Muscle of leg (tissue), 11 donors: ENCODE results near the gene MEGF11. TPM values are rescaled to one million over a fixed set of nuclear protein-coding genes. Genes with fewer than 3 reads are reported as not detected.

Experiments
- DNase-seq: peaks from one replicate; pipeline ENCODE4 v3.0.0; 2013
- H3K27ac ChIP-seq: one replicate; pipeline ENCODE4 v1.5.1; 2013; ENCODE audit warnings: mild to moderate bottlenecking, low read length, control low read depth
- H3K27me3 ChIP-seq: one replicate; pipeline ENCODE4 v1.6.1; 2013; ENCODE audit warnings: low read length; ENCODE audit not compliant: control insufficient read depth, insufficient read depth
- H3K36me3 ChIP-seq: one replicate; pipeline ENCODE4 v1.6.1; 2013; ENCODE audit warnings: low read length; ENCODE audit not compliant: control insufficient read depth, insufficient read depth
- H3K4me1 ChIP-seq: one replicate; pipeline ENCODE4 v1.6.1; 2013; ENCODE audit warnings: low read length; ENCODE audit not compliant: control insufficient read depth, insufficient read depth
- H3K4me3 ChIP-seq: one replicate; pipeline ENCODE4 v1.5.1; 2013; ENCODE audit warnings: low read length, control low read depth
- H3K9me3 ChIP-seq: replicated peaks from 2 replicates; pipeline ENCODE4 v1.6.1; 2013; ENCODE audit warnings: low read depth, low read length; ENCODE audit not compliant: control insufficient read depth
- WGBS: methylation state at CpG from one replicate; pipeline ENCODE4 v1.1.5; 2013; ENCODE audit warnings: missing lambda C conversion rate; ENCODE audit not compliant: insufficient coverage; 5-methylcytosine and 5-hydroxymethylcytosine counted together
- polyA plus RNA-seq, 8 donors: library from polyadenylated mRNA; unstranded; fragments of 120-200 nt; gene quantifications; one replicate each; pipeline versions ENCODE4 v1.2.1 to v1.2.3, GENCODE V29; 2013; ENCODE audit warnings: inconsistent platforms in 1 of 8, low replicate concordance in 1 of 8; ENCODE audit not compliant: insufficient read length in 8 of 8, insufficient read depth in 1 of 8
- total RNA-seq: library from RNA; stranded (reverse); fragments of 120-200 nt; gene quantifications from one replicate; pipeline ENCODE4 v1.2.4, GENCODE V29; 2013

The MEGF11 gene
- total and polyA plus RNA-seq, 9 donors: 0.13 to 0.68 (median 0.31) TPM

DNA sequence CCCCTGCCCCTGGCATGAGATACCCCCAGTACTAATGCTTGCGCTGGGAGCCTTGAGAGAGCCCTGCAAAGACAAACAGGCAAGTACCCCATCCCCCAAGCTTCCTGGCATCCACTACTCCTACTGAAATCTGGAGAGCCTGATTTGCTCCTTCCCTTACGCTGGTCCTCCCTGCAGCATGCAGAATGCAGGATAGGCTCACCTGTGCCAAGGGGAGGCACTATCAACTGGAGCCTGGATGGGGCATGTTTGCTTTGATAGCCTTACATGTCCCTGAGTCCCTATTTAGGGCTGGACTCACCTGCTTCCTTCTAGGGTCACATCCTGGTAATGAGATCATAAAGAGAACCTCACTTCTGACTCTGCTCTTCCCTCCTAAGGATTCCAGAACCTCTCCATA, 341.3 kb downstream of the MEGF11 start:
- H3K9me3 ChIP-seq: no peaks in the 10 kb centered on the region
- H3K27me3 ChIP-seq: no peaks in the 10 kb centered on the region
- H3K4me1 ChIP-seq: peaks cover 4% of the 10 kb centered on the region
- H3K36me3 ChIP-seq: peaks cover 24% of the 10 kb centered on the region
- WGBS: 89% methylated on average over 2 of the region's 2 CpGs
- no peak for DNase-seq
- H3K4me3 ChIP-seq: no peak overlapping the region
- H3K27ac ChIP-seq: no peak overlapping the region

DNA sequence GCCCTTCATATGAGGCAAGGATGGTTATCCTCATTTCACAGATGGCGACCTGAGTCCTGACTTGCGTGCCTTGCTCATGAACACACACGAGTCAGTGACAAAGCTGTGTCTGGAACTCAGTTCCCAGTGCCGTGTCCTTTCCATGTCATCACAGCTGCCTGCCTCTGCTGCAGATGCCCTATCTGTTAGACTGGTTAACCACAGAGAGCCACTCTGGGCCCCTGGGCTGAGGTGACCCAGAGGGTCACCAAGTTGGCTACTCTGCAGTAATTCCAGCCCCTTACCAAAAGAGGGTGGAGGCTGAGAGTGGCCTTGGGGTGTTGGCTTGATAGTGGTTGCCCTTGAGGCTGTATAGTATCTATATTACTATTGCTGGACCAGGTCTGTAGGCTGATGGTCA, 343.2 kb downstream of the MEGF11 start:
- Histone ChIP-seq H3K27me3 (no peaks in the 10 kb centered on the region), H3K4me1 (no peaks in the 10 kb centered on the region), H3K27ac (no peak overlapping the region), H3K9me3 (no peaks in the 10 kb centered on the region), H3K4me3 (no peak overlapping the region), H3K36me3 (peaks cover 29% of the 10 kb centered on the region)
- 95% methylated on average over 4 of the region's 4 CpGs for WGBS
- DNase-seq: no peak

DNA sequence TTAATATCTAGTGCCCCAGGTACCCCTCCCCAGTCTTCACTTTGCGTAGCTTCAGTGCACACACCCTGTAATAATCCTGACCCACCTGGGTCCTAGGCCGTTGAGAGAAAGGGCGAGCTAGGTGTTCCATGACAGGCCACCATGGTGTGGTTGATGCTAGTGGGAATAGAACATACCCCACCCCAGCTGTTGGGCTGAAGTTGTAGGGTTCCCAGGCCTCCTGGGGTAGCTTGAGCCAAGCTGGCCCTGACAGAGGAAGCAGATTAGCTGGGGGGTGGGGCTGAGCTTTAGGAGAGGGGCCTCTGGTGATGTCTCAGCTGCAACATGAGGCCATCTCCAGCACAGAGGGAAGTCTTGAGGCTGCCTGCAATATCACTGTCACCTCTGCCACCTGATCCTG, 343.7 kb downstream of the MEGF11 start:
- peaks cover 32% of the 10 kb centered on the region for H3K36me3 ChIP-seq
- no peak overlapping the region for H3K4me3 ChIP-seq
- no peaks in the 10 kb centered on the region for H3K9me3 ChIP-seq
- no peak for DNase-seq
- no peaks in the 10 kb centered on the region for H3K4me1 ChIP-seq
- H3K27me3 ChIP-seq: no peaks in the 10 kb centered on the region
- no CpG with 5 or more reads among the region's 3 CpGs for WGBS
- H3K27ac ChIP-seq: no peak overlapping the region

DNA sequence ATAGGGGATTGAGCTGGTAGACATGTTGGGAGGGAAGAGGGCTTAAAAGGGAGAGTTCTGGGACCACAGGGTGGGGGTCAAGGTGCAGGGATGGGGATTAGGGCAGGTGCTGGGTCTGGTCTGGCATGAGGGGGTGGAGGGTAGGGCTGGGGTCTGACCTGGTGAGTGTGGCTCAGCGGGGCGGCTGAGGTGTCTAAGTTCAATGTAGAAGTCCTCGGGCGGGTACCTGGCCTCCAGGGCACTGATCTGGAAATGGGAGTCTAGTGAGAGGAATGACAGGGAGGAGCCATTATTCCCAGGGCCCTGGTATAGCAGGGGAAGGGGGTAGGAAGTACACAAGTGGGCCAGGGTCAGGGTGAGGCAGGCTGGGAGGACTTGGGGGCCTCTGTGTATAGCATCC, 344.7 kb downstream of the MEGF11 start:
- Histone ChIP-seq H3K27me3 (no peaks in the 10 kb centered on the region), H3K4me3 (no peak overlapping the region), H3K27ac (no peak overlapping the region), H3K4me1 (no peaks in the 10 kb centered on the region), H3K36me3 (peaks cover 36% of the 10 kb centered on the region), H3K9me3 (no peaks in the 10 kb centered on the region)
- DNase-seq: no peak
- WGBS: 87% methylated on average over 4 of the region's 4 CpGs

DNA sequence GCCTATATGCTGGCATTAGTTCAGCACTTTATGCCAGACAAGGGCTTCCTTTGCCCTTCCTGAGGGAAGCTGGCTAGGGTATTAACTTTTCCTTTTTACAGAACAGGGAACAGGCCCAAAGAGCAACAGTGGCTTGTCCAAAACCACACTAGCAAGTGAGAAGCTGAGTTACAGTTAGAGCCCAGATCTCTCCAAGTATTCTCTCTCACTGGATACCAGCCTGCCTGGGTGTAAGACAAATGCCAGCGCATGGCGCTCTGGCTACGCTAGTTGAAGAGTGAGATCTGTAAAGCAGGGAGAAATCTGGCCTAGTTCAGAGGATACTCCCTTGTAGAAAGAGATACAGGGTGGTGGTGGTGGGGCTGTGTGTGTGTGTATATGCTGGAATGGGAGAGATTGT, 345.9 kb downstream of the MEGF11 start:
- no peaks in the 10 kb centered on the region for H3K27me3 ChIP-seq
- no peak overlapping the region for H3K4me3 ChIP-seq
- WGBS: 100% methylated on average over 3 of the region's 3 CpGs
- H3K9me3 ChIP-seq: no peaks in the 10 kb centered on the region
- H3K27ac ChIP-seq: no peak overlapping the region
- no peak for DNase-seq
- H3K4me1 ChIP-seq: no peaks in the 10 kb centered on the region
- H3K36me3 ChIP-seq: peaks cover 41% of the 10 kb centered on the region

GRCh38 chr15:65906396-65906795, 347.2 kb downstream of the MEGF11 start:
- H3K4me1 ChIP-seq: no peaks in the 10 kb centered on the region
- no peaks in the 10 kb centered on the region for H3K9me3 ChIP-seq
- no peaks in the 10 kb centered on the region for H3K27me3 ChIP-seq
- DNase-seq: no peak
- no peak overlapping the region for H3K4me3 ChIP-seq
- no CpG with 5 or more reads among the region's 1 CpG for WGBS
- peaks cover 44% of the 10 kb centered on the region for H3K36me3 ChIP-seq
- H3K27ac ChIP-seq: no peak overlapping the region

DNA sequence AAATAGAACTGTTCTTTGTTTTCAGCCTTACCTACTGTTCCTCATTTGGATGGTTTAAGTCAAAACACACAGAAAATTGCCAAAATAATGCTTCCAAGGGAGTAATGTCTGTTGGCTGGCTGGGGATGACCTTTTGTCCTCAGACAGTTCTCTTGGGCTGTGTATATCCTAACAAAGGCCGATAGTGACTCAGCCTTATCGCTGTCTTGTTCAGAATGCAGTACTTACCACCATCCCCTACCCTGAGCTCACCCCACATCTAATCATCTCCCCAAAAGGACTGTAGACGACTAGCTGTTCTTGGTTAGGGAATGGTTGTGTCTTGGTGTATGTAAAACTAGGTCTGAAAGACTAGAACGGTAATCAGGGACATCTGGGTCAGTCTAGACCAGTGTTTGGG, 349.2 kb downstream of the MEGF11 start:
- H3K4me3 ChIP-seq: no peak overlapping the region
- H3K36me3 ChIP-seq: peaks cover 41% of the 10 kb centered on the region
- no peak for DNase-seq
- H3K4me1 ChIP-seq: no peaks in the 10 kb centered on the region
- no peaks in the 10 kb centered on the region for H3K9me3 ChIP-seq
- H3K27me3 ChIP-seq: no peaks in the 10 kb centered on the region
- H3K27ac ChIP-seq: no peak overlapping the region
- 45% methylated on average over 2 of the region's 4 CpGs for WGBS

GRCh38 chr15:65903296-65904073, 350.1 kb downstream of the MEGF11 start:
- peaks cover 47% of the 10 kb centered on the region for H3K36me3 ChIP-seq
- DNase-seq: no peak
- H3K9me3 ChIP-seq: no peaks in the 10 kb centered on the region
- no peak overlapping the region for H3K27ac ChIP-seq
- H3K27me3 ChIP-seq: no peaks in the 10 kb centered on the region
- 91% methylated on average over 2 of the region's 6 CpGs for WGBS
- H3K4me1 ChIP-seq: no peaks in the 10 kb centered on the region
- H3K4me3 ChIP-seq: no peak overlapping the region

GRCh38 chr15:65902373-65902772, 351.2 kb downstream of the MEGF11 start:
- no peak overlapping the region for H3K27ac ChIP-seq
- no peaks in the 10 kb centered on the region for H3K4me1 ChIP-seq
- H3K9me3 ChIP-seq: no peaks in the 10 kb centered on the region
- WGBS: no CpG with 5 or more reads among the region's 1 CpG
- DNase-seq: peak; percentile 58
- no peaks in the 10 kb centered on the region for H3K27me3 ChIP-seq
- no peak overlapping the region for H3K4me3 ChIP-seq
- peaks cover 38% of the 10 kb centered on the region for H3K36me3 ChIP-seq

DNA sequence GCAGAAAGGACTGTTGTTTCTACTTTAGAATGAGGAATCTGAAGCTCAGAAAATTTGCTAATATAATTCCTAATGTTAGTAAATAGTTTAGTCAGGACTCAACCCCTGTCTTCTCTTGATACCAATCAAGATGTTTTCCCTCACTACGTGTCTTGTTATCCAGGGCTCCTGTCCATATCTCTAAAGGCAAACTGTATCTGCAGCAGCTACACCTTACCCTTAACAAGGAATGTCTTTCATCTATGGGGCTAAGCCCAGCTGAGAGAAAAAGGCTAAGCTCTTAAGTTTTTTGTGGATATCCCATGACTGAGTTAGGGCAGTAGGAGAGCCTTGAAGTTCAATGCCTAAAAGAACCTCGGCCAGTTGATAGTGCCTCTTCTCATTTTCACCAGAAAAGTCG, 351.7 kb downstream of the MEGF11 start:
- no peak for DNase-seq
- Histone ChIP-seq H3K4me3 (no peak overlapping the region), H3K4me1 (no peaks in the 10 kb centered on the region), H3K9me3 (no peaks in the 10 kb centered on the region), H3K27me3 (no peaks in the 10 kb centered on the region), H3K27ac (no peak overlapping the region), H3K36me3 (peaks cover 40% of the 10 kb centered on the region)
- no CpG with 5 or more reads among the region's 3 CpGs for WGBS

- Histone ChIP-seq H3K27ac (no peak overlapping the region), H3K4me3 (no peak overlapping the region), H3K36me3 (peaks cover 40% of the 10 kb centered on the region), H3K4me1 (no peaks in the 10 kb centered on the region), H3K9me3 (no peaks in the 10 kb centered on the region), H3K27me3 (no peaks in the 10 kb centered on the region)
- no peak for DNase-seq
- WGBS: no CpG with 5 or more reads among the region's 2 CpGs
These were observed 352.2 kb downstream of the MEGF11 start for GRCh38 chr15:65901336-65901735.
